Spleen (tissue), 7 donors: Measurements from ENCODE around the gene FBXW8.

Experiments
- CTCF ChIP-seq, 11 experiments: fragments of 200-600 bp in 7 of 11; fragments of 450-650 bp in 4 of 11; sonication (generic) in 4 of 11; IDR thresholded peaks in 8 of 11; conservative IDR thresholded peaks in 3 of 11; 1 replicate in 7 of 11; 2 replicates in 4 of 11; pipeline versions ENCODE4 v1.4.0 to v1.8.0; 2016 to 2021; ENCODE audit warnings: antibody characterized with exemption in 11 of 11, inconsistent platforms in 4 of 11, mild to moderate bottlenecking in 1 of 11
- POLR2A ChIP-seq, 3 donors: fragments of 450-650 bp; IDR thresholded peaks; one replicate each; pipeline ENCODE4 v1.5.1; 2017; ENCODE audit warnings: antibody characterized with exemption in 3 of 3, mild to moderate bottlenecking in 1 of 3
- POLR2AphosphoS5 ChIP-seq, 3 donors: sonication (generic); formaldehyde crosslinking; IDR thresholded peaks; one replicate each; pipeline ENCODE4 v1.5.1; 2017; ENCODE audit warnings: antibody characterized with exemption in 3 of 3
- donor health status: DM: no; HTN: no; CAD: no; lungs with moderate emphysema.
- donor health status: DM: no; HTN: no; CAD: no.
- donor health status: DM: no; HTN: no; CAD: no.

GRCh38 chr12:117034249-117034648, 123.5 kb downstream of the FBXW8 start:
- TF ChIP-seq CTCF (IDR thresholded peaks at IDR 0.05 in 8 of 11, conservative IDR thresholded peaks at IDR 0.05 in 3 of 11) (no peak), POLR2AphosphoS5 (IDR thresholded peaks at IDR 0.05) (no peak), POLR2A (IDR thresholded peaks at IDR 0.05) (no peak)
